DMS53 treated with DMSO at 0.1 percent for 48 hours (cell line): ENCODE results near the gene ASIC2.

ENCODE experiments used
- DNase-seq: peaks from one replicate; lab custom pipeline; 2025; ENCODE audit not compliant: unreplicated experiment; lab: John Stamatoyannopoulos, UW

The ASIC2 gene

GRCh38 chr17:33258296-33258695 is 34.8 kb downstream of the ASIC2 start:
- DNase-seq: no peak

DNA sequence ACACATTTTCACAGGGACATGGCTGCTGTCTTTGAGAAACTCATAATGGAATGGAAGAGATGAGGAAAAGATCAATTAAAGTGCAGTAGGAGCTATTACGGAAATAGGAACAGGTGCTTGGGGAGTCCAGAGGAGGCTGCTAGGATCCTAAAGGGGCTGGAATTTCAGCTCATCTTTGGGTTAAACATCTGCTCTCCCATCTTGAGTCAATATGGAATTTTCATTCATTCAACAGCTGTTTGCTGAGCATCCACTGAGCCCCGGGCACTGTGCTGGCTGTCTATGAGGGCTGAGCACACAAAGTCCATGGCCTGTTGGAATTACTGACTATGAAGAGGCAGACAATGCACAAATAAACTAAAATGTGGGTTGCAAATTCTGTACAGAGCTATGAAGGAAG is 47.9 kb downstream of the ASIC2 start:
- DNase-seq: no peak

DNA sequence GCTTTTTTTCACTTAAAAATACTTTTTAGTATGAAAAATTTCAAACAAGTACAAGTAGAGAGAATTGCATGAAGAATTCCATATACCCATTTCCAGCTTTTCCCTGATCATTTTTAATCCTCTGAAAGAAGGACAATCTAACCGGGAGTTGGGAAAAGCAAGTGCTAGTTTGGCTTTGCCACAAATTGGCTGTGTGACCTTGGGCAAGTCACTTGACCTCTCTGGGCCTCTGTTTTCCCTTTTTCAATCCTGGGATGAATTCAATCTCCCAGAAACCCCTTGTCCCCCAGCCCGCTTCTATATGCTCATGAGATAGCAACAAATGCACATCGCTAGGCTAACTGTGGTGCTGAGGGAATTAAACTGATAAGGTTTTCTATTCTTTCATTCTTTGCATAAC is 49.4 kb downstream of the ASIC2 start:
- no peak for DNase-seq

DNA sequence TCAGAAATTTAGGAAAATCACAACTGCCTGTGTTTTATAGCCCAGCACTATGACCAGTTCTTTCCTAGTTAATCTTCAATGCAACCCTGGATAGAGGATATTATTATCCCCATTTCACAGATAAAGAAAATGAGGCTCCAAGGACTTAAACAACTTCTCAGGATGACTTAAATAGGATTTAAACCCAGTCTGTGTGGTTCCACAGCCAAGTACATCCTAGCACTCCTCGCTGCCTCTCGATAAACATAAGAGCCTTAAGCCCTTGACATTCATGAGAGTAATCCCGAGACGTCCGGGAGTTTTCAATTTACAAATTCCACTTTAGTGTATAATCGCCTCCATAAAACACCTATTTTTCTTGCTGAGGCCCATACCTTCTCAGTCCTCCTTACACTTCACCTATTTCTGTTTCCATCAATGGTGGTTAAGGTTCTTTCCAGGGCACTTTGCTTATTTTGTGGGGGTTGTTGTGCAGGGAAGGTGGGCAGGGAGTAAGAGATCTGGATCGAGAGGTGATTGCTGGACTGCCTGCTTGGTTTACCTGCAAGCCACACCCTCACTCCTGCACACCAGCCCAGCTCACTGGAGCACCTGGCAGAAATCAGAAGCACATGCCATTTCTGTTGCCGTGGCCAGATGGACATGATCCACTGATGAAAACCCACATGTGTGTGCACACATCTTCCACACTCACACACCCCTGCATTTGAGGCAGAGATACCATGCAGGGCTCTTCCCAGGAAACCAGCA is 50.5 kb downstream of the ASIC2 start:
- no peak for DNase-seq

DNA sequence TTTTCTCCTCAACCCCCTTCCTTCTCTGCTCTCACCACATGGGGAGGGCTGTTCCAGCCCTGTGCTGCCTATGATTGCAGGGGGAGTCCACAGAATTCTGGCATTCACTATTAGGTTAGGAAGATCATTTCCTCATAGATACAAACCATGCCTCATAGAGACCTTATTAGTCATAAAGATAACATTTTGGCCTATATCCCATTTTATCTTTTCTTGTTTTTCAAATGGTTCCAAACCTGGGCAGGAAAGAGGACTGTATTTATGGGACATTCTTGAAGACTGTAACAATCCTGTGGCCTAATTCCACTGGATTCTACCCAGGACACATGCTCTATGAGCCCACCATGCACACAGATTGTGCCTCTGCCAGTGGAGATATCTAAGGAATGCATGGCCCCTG is 51.7 kb downstream of the ASIC2 start:
- no peak for DNase-seq

GRCh38 chr17:33240362-33240761 is 52.7 kb downstream of the ASIC2 start:
- no peak for DNase-seq

- no peak for DNase-seq
Observed at GRCh38 chr17:33239702-33240101, 53.4 kb downstream of the ASIC2 start.

GRCh38 chr17:33234930-33235685 is 58.0 kb downstream of the ASIC2 start:
- no peak for DNase-seq

DNA sequence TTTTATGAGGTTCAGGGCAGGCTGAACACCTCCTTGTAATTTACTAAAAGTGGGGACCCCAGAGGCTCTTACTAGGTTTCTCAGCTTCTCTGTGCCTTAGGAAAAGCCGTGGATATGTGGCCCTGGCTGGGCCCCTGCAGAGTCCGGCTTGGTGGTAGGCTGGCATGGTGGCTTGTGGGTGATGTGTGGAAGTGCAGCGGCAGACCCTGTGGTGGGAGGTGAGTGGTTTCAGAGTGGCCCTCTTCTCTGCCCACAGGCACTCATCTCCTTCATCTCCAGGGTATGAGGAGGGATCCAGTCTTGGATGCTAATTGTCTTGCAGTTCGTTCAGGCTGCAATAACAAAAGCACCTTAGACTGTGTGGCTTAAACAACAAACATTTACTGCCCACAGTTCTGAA is 58.9 kb downstream of the ASIC2 start:
- no peak for DNase-seq

GRCh38 chr17:33233811-33234177 is 59.3 kb downstream of the ASIC2 start:
- no peak for DNase-seq

GRCh38 chr17:33229499-33229898 is 63.6 kb downstream of the ASIC2 start:
- DNase-seq: no peak

GRCh38 chr17:33229028-33229427 is 64.1 kb downstream of the ASIC2 start:
- DNase-seq: no peak

GRCh38 chr17:33228548-33228947 is 64.5 kb downstream of the ASIC2 start:
- DNase-seq: no peak

DNA sequence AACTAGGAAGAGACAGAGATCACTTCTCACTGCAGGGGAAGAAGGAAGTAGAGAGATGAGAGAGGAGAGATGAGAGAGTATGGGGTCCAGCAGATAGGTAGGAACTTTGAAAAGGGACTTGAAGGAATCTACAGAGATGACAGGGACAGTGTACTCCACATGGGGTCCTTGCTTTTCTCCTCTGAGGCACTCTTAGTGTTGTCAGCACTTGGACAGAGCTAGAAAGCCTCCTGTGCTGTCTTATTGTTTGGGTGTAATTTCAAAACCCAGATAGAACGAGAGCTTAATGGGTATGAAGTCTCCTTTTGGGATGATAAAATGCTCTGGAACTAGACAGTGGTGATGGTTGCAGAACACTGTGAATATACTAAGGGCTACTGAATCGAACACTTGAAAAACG is 65.2 kb downstream of the ASIC2 start:
- DNase-seq: no peak

- DNase-seq: no peak
Observed at GRCh38 chr17:33225994-33226393, 67.1 kb downstream of the ASIC2 start.

GRCh38 chr17:33225509-33225908 is 67.6 kb downstream of the ASIC2 start:
- no peak for DNase-seq

DNA sequence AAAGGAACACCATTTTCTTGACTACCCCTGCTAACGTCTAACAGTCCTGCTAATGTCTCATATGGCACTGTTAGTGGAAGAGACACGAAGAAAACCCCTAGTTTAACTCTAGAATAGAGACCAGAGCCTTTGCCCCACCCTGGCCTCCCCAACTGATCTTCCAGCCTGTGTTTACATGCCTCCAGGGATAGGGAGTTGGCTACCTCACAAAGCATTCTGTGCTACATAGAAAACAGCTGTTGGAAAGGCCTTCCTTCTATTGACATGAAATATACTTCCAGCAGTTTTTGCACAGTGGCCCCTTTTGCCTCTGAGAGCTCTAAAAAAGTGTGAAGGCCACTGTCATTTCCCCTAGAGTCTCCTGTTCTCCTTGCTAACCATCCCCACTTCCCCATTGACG is 73.1 kb downstream of the ASIC2 start:
- DNase-seq: no peak

GRCh38 chr17:33218698-33219601 is 74.1 kb downstream of the ASIC2 start:
- DNase-seq: no peak

GRCh38 chr17:33217891-33218290 is 75.2 kb downstream of the ASIC2 start:
- DNase-seq: no peak

DNA sequence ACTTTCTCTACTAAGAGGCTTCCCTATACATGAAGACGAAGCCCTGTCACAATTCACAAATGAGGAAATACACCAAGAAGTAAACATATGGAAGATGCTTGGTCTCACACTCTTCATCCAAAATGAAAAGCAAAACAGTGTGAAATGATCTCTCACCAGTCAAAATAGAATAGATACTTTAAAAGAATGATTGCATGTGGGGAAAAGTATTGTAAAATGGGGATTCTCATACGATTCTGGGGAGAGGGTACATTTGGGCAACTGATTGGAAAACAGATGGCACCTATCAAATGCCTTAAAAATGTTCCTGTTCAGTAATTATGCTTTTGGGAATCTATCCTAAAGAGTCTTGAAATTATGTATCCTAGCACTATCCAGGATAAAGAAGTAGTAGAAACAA is 78.1 kb downstream of the ASIC2 start:
- DNase-seq: no peak

DNA sequence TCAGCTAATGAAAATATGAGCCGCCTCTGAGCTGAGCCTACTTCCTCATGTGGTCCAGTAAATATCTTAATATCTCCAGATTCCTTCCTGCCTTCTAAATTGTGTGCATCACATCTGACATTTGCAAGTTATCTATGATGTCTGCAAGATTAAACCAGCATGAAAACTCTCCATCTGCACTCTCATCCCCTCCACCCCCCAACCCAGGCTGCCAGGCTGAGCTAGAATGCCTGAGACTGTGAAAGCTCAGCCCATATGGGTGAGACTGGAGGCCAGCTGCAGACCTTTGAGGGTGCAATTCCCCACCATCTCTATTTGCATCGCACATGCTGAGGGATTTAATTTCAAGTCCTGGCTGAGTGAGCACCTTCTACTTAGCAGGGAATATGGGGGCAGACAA is 82.8 kb downstream of the ASIC2 start:
- DNase-seq: no peak

DNA sequence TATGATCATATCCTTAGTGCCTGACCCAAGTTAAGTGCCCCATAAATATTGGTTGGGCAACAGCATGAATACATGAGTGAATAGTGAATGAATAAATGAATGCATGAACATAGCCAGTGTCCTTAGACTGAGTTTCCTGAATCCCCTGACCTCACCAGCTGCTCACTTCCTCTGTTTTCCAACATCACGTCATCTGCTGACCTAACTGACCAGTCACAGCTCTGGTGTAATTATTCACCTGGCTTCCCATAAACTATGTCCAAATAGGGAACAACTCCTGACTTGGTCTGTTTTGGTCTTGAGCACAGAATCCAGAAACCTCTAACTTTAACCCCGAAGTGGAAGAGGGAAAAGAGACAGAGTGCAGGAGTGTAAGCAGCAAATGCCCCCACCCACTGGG is 83.4 kb downstream of the ASIC2 start:
- no peak for DNase-seq
